ENCODE results near the gene AGO1. TPM values are rescaled to one million over a fixed set of nuclear protein-coding genes. Genes with fewer than 3 reads are reported as not detected.

Gene AGO1
- total and polyA plus RNA-seq, 4 donors = 3.7 to 28.6 (median 13.4) TPM

DNA sequence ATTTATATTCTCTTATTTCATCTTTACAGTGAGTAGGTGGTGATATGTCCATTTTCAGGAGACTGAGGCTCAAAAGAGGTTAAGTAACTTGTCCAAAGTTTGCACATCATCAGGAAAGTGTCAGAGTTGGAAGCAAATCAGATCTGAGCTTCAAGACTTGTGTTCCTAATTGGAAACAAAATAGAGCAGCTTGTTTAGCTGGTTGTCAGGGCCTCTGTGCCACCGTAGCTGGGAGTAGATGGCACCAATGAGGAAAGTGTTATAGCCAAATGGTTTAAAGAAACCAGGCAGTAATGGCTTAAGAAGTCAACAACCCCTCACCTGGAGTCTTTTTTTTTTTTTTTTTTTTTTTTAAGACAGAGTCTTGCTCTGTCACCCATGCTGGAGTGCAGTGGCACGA, 19.7 kb downstream of the AGO1 start:
- DNase-seq (no peak), ATAC-seq (ENCODE audit: insufficient read depth, low FRiP score) (no peak)
- no peaks in the 10 kb centered on the region for H3K27me3 ChIP-seq (ENCODE audit: control insufficient read depth in 3 of 3, insufficient read depth in 3 of 3, low read length in 2 of 3)
- no peak overlapping the region for H3K27ac ChIP-seq (ENCODE audit: low read depth in 1 of 2, low read length in 1 of 2)
- H3K4me1 ChIP-seq (ENCODE audit: control insufficient read depth in 5 of 5, insufficient read depth in 5 of 5, low read length in 5 of 5) = no peaks in the 10 kb centered on the region
- TF ChIP-seq, protein P1, sequence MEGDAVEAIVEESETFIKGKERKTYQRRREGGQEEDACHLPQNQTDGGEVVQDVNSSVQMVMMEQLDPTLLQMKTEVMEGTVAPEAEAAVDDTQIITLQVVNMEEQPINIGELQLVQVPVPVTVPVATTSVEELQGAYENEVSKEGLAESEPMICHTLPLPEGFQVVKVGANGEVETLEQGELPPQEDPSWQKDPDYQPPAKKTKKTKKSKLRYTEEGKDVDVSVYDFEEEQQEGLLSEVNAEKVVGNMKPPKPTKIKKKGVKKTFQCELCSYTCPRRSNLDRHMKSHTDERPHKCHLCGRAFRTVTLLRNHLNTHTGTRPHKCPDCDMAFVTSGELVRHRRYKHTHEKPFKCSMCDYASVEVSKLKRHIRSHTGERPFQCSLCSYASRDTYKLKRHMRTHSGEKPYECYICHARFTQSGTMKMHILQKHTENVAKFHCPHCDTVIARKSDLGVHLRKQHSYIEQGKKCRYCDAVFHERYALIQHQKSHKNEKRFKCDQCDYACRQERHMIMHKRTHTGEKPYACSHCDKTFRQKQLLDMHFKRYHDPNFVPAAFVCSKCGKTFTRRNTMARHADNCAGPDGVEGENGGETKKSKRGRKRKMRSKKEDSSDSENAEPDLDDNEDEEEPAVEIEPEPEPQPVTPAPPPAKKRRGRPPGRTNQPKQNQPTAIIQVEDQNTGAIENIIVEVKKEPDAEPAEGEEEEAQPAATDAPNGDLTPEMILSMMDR (IDR thresholded peaks at IDR 0.05; ENCODE audit: control extremely low read depth, extremely low read depth) = no peak
- 83 to 93% methylated on average over 2 of the region's 2 CpGs for WGBS, 2 donors
- H3K9ac ChIP-seq (ENCODE audit: insufficient read depth in 1 of 2, low read length in 2 of 2) = no peak overlapping the region
- H3K9me3 ChIP-seq (ENCODE audit: control insufficient read depth in 4 of 4, insufficient read depth in 3 of 4, low read length in 3 of 4) = no peaks in the 10 kb centered on the region
- H3K36me3 ChIP-seq (ENCODE audit: control insufficient read depth in 4 of 4, insufficient read depth in 4 of 4, low read length in 4 of 4) = peaks cover 23 to 41% (median 28%) of the 10 kb centered on the region in 4 donors
- no peak overlapping the region for H3K4me3 ChIP-seq

DNA sequence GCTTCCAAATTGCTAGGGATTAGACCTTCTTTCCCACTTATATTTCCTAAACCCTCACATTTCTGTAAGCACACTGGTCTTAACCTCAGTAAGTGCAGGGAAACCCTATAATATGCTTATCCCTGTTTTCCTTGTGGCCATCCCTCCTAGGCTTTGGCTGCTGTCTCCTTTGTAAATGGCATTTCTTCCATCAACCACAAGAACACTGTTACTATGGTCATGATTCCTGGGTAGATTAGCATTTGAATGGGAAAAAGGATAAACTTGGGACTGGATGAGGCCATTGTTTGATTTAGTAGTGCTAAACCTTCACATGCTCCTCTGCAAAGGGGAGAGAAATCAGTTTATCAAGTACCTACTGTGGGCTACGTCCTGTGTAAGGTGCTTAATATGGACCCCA, 31.7 kb downstream of the AGO1 start:
- Histone ChIP-seq H3K36me3 (ENCODE audit: control insufficient read depth in 4 of 4, insufficient read depth in 4 of 4, low read length in 4 of 4) (peaks cover 42 to 66% (median 45%) of the 10 kb centered on the region in 4 donors), H3K27ac (ENCODE audit: low read depth in 1 of 2, low read length in 1 of 2) (no peak overlapping the region), H3K9ac (ENCODE audit: insufficient read depth in 1 of 2, low read length in 2 of 2) (no peak overlapping the region), H3K9me3 (ENCODE audit: control insufficient read depth in 4 of 4, insufficient read depth in 3 of 4, low read length in 3 of 4) (no peaks in the 10 kb centered on the region), H3K27me3 (ENCODE audit: control insufficient read depth in 3 of 3, insufficient read depth in 3 of 3, low read length in 2 of 3) (no peaks in the 10 kb centered on the region), H3K4me3 (no peak overlapping the region), H3K4me1 (ENCODE audit: control insufficient read depth in 5 of 5, insufficient read depth in 5 of 5, low read length in 5 of 5) (no peaks in the 10 kb centered on the region)
- no peak for DNase-seq
- ATAC-seq (ENCODE audit: insufficient read depth, low FRiP score) = no peak
- 97 to 100% methylated on average over 1 of the region's 1 CpG for WGBS, 2 donors
- TF ChIP-seq, protein P1 (IDR thresholded peaks at IDR 0.05; ENCODE audit: control extremely low read depth, extremely low read depth) = no peak

DNA sequence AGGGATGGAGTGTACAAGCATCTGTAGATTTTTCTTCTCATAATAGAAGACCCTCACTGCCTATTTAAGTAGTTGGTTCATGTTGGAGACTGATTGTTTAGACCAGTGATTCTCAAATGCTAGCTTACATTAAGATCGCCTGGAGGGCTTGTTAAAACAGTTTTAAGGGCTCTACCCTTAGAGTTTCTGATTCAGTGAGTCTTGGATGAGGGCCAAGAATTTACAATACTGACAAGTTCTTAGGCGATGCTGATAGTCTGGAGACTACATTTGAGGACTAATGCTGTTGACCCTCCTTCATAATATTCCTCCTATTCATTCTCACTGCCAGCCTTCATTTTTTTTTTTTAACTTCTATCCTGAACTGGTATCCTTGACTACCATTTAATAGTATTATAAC, 32.7 kb downstream of the AGO1 start:
- peaks cover 34 to 63% (median 47%) of the 10 kb centered on the region in 4 donors for H3K36me3 ChIP-seq (ENCODE audit: control insufficient read depth in 4 of 4, insufficient read depth in 4 of 4, low read length in 4 of 4)
- H3K27ac ChIP-seq (ENCODE audit: low read depth in 1 of 2, low read length in 1 of 2) = no peak overlapping the region
- H3K27me3 ChIP-seq (ENCODE audit: control insufficient read depth in 3 of 3, insufficient read depth in 3 of 3, low read length in 2 of 3) = no peaks in the 10 kb centered on the region
- H3K4me1 ChIP-seq (ENCODE audit: control insufficient read depth in 5 of 5, insufficient read depth in 5 of 5, low read length in 5 of 5) = no peaks in the 10 kb centered on the region
- DNase-seq (peak in 2 of 3 donors; percentile 65 to 77), ATAC-seq (ENCODE audit: insufficient read depth, low FRiP score) (no peak)
- WGBS, 2 donors = 63 to 68% methylated on average over 2 of the region's 2 CpGs
- no peak overlapping the region for H3K4me3 ChIP-seq
- no peak overlapping the region for H3K9ac ChIP-seq (ENCODE audit: insufficient read depth in 1 of 2, low read length in 2 of 2)
- TF ChIP-seq, protein P1 (IDR thresholded peaks at IDR 0.05; ENCODE audit: control extremely low read depth, extremely low read depth) = no peak
- no peaks in the 10 kb centered on the region for H3K9me3 ChIP-seq (ENCODE audit: control insufficient read depth in 4 of 4, insufficient read depth in 3 of 4, low read length in 3 of 4)

DNA sequence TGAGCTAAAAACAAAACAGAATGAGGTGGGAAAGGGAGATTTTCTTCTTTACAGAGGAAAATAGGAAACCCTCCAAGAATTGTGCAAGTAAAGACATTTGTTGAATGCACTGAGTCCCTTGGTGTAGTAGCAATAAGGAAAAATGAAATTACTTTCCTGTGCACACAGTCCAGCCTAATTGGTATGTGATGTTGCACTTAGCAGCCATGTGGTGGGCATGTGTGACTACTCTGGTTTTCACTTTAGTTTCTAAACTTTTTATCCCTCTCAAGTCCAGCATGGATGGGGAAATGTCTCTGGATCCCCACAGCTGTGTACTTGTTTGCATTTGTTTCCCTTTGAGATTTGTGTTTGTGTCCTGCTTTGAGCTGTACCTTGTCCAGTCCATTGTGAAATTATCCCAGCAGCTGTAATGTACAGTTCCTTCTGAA, 40.8 kb downstream of the AGO1 start:
- no peak overlapping the region for H3K27ac ChIP-seq (ENCODE audit: low read depth in 1 of 2, low read length in 1 of 2)
- H3K4me1 ChIP-seq (ENCODE audit: control insufficient read depth in 5 of 5, insufficient read depth in 5 of 5, low read length in 5 of 5) = no peaks in the 10 kb centered on the region
- peak in 1 of 3 donors; percentile 30 for DNase-seq
- ATAC-seq (ENCODE audit: insufficient read depth, low FRiP score) = no peak
- H3K27me3 ChIP-seq (ENCODE audit: control insufficient read depth in 3 of 3, insufficient read depth in 3 of 3, low read length in 2 of 3) = no peaks in the 10 kb centered on the region
- no peaks in the 10 kb centered on the region for H3K9me3 ChIP-seq (ENCODE audit: control insufficient read depth in 4 of 4, insufficient read depth in 3 of 4, low read length in 3 of 4)
- no peak overlapping the region for H3K9ac ChIP-seq (ENCODE audit: insufficient read depth in 1 of 2, low read length in 2 of 2)
- H3K4me3 ChIP-seq = no peak overlapping the region
- peaks cover 7 to 24% (median 9%) of the 10 kb centered on the region in 4 donors for H3K36me3 ChIP-seq (ENCODE audit: control insufficient read depth in 4 of 4, insufficient read depth in 4 of 4, low read length in 4 of 4)
- TF ChIP-seq, protein P1 (IDR thresholded peaks at IDR 0.05; ENCODE audit: control extremely low read depth, extremely low read depth) = no peak
